HS-5 (cell line): Measurements from ENCODE around the gene TMEM134.

ENCODE experiments used
- DNase-seq: peaks from one replicate; pipeline ENCODE4 v3.0.0-alpha.2; 2012; ENCODE audit warnings: low read depth

TMEM134 gene

GRCh38 chr11:67500831-67501715 is 32.0 kb upstream of the TMEM134 start:
- DNase-seq, result no peak

- no peak for DNase-seq
Observed at GRCh38 chr11:67500484-67500821, 31.4 kb upstream of the TMEM134 start.

GRCh38 chr11:67499808-67500483 is 30.9 kb upstream of the TMEM134 start:
- no peak for DNase-seq

GRCh38 chr11:67498544-67498972 is 29.5 kb upstream of the TMEM134 start:
- DNase-seq, result no peak

GRCh38 chr11:67497656-67498291 is 28.7 kb upstream of the TMEM134 start:
- DNase-seq, result no peak

- no peak for DNase-seq
Observed at GRCh38 chr11:67496113-67496512, 27.1 kb upstream of the TMEM134 start.

- DNase-seq, result no peak
Observed at GRCh38 chr11:67495234-67496005, 26.4 kb upstream of the TMEM134 start.

- no peak for DNase-seq
Observed at GRCh38 chr11:67494371-67495233, 25.6 kb upstream of the TMEM134 start.

- no peak for DNase-seq
Observed at GRCh38 chr11:67493548-67494370, 24.7 kb upstream of the TMEM134 start.

- no peak for DNase-seq
Observed at GRCh38 chr11:67492801-67493547, 23.9 kb upstream of the TMEM134 start.

- DNase-seq, result no peak
Observed at GRCh38 chr11:67492069-67492727, 23.1 kb upstream of the TMEM134 start.

GRCh38 chr11:67491276-67492068 is 22.4 kb upstream of the TMEM134 start:
- no peak for DNase-seq

GRCh38 chr11:67490727-67491065 is 21.6 kb upstream of the TMEM134 start:
- DNase-seq, result no peak

- DNase-seq, result no peak
Observed at GRCh38 chr11:67489885-67490726, 21.1 kb upstream of the TMEM134 start.

- DNase-seq, result no peak
Observed at GRCh38 chr11:67489203-67489884, 20.3 kb upstream of the TMEM134 start.

- DNase-seq, result no peak
Observed at GRCh38 chr11:67486481-67487195, 17.6 kb upstream of the TMEM134 start.
